Measurements from ENCODE around the gene DNAH1.

The DNAH1 gene

DNA sequence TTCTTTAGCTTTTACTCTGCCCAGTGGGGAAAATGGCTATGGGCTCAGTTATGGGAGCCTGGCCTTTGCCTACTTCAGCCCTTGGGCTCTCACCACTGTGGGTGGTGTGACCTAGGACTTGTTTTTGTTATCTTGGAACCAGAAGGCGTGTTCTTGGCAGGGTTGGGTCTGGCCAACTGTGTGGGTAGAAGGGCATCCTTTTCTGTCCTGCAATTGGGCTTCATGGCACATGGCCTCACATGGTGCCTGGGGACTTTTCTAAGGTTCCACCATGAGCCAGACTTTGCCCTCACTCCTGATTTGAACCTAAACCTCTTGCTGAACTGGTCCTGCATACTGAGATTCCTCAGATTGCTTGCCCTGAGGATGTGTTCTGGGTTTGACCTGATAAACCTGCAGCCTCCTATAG lies 26.8 kb upstream of the DNAH1 start:
- Histone ChIP-seq H3K36me3 (ENCODE audit: low read length) (no peaks in the 10 kb centered on the region), H3K4me2 (ENCODE audit: low read depth, low read length, poor library complexity, severe bottlenecking) (no peak overlapping the region), H3K9me3 (ENCODE audit: insufficient read depth, low read length) (no peaks in the 10 kb centered on the region), H3K9me2 (replicated peaks; ENCODE audit: insufficient read depth, low read length) (no peaks in the 10 kb centered on the region), H4K20me1 (ENCODE audit: low read depth, low read length) (no peaks in the 10 kb centered on the region), H3K27me3 (ENCODE audit: low read length) (no peaks in the 10 kb centered on the region), H3F3A (ENCODE audit: insufficient read depth) (0 out of 2 replicates have a peak, but pooled peaks cover 5% of the 10 kb centered on the region), H2AFZ (ENCODE audit: low read depth, low read length, severe bottlenecking) (no peak overlapping the region), H3K4me3 (ENCODE audit: insufficient read depth, low read length, poor library complexity, severe bottlenecking) (no peak overlapping the region), H3K9ac (ENCODE audit: low read length) (no peak overlapping the region; the same call in 1 of the 2 replicates), H3K79me2 (ENCODE audit: insufficient read depth, low read length) (peaks cover 4% of the 10 kb centered on the region; the same call in 1 of the 2 replicates), H3K27ac (ENCODE audit: low read depth, low read length) (no peak overlapping the region)
- TF ChIP-seq, protein P1, sequence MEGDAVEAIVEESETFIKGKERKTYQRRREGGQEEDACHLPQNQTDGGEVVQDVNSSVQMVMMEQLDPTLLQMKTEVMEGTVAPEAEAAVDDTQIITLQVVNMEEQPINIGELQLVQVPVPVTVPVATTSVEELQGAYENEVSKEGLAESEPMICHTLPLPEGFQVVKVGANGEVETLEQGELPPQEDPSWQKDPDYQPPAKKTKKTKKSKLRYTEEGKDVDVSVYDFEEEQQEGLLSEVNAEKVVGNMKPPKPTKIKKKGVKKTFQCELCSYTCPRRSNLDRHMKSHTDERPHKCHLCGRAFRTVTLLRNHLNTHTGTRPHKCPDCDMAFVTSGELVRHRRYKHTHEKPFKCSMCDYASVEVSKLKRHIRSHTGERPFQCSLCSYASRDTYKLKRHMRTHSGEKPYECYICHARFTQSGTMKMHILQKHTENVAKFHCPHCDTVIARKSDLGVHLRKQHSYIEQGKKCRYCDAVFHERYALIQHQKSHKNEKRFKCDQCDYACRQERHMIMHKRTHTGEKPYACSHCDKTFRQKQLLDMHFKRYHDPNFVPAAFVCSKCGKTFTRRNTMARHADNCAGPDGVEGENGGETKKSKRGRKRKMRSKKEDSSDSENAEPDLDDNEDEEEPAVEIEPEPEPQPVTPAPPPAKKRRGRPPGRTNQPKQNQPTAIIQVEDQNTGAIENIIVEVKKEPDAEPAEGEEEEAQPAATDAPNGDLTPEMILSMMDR (IDR thresholded peaks at IDR 0.05; ENCODE audit: insufficient read depth, low read length, poor library complexity, severe bottlenecking): no peak
- no peak for TF ChIP-seq EZH2phosphoT487 (conservative IDR thresholded peaks at IDR 0.05; ENCODE audit: low read length)

DNA sequence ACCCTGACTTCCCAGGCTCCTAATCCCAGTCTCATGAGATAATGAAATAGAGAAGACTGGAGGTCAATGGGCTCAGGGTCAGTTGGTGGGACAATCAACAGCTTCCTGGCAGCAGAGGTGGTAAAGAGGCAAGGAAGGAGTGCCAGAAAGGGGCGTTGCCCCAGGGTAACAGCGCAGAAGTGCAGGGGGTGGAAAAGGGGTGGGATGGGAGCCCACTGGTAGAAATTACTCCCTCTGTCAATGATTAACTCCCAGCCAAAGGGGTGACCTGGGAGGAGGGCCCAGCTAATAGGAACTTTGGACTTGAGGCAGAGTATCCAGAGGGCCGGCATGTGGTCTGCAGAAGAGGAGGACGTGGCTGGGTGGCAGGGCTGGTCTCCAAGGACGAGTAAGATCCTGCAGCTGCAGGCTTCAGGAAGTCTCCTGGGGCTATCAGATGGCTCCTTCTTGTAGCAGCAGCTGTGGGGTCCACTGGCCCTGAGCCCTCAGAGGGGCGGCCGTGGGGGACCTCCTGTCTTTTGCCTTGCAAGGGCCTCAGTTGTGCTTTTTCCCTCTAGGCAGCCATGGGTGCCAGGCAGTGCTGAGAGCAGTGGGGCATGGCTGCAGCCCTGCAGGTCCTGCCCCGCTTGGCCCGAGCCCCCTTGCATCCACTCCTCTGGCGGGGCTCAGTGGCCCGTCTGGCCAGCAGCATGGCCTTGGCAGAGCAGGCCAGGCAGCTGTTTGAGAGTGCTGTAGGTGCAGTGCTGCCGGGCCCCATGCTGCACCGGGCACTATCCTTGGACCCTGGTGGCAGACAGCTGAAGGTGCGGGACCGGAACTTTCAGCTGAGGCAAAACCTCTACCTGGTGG lies 26.1 kb upstream of the DNAH1 start:
- H3K36me3 ChIP-seq (ENCODE audit: low read length): no peaks in the 10 kb centered on the region
- no peak overlapping the region for H3K27ac ChIP-seq (ENCODE audit: low read depth, low read length)
- no peak overlapping the region for H3K4me2 ChIP-seq (ENCODE audit: low read depth, low read length, poor library complexity, severe bottlenecking)
- H3K27me3 ChIP-seq (ENCODE audit: low read length): no peaks in the 10 kb centered on the region
- H3K79me2 ChIP-seq (ENCODE audit: insufficient read depth, low read length): peaks cover 4% of the 10 kb centered on the region; the same call in 1 of the 2 replicates
- H3K9me2 ChIP-seq (replicated peaks; ENCODE audit: insufficient read depth, low read length): no peaks in the 10 kb centered on the region
- 0 out of 2 replicates have a peak, but pooled peaks cover 5% of the 10 kb centered on the region for H3F3A ChIP-seq (ENCODE audit: insufficient read depth)
- no peak overlapping the region for H3K4me3 ChIP-seq (ENCODE audit: insufficient read depth, low read length, poor library complexity, severe bottlenecking)
- H4K20me1 ChIP-seq (ENCODE audit: low read depth, low read length): no peaks in the 10 kb centered on the region
- TF ChIP-seq, protein P1 (IDR thresholded peaks at IDR 0.05; ENCODE audit: insufficient read depth, low read length, poor library complexity, severe bottlenecking): no peak
- TF ChIP-seq EZH2phosphoT487 (conservative IDR thresholded peaks at IDR 0.05; ENCODE audit: low read length): no peak
- H3K9ac ChIP-seq (ENCODE audit: low read length): no peak overlapping the region; the same call in 1 of the 2 replicates
- H2AFZ ChIP-seq (ENCODE audit: low read depth, low read length, severe bottlenecking): no peak overlapping the region
- H3K9me3 ChIP-seq (ENCODE audit: insufficient read depth, low read length): no peaks in the 10 kb centered on the region

DNA sequence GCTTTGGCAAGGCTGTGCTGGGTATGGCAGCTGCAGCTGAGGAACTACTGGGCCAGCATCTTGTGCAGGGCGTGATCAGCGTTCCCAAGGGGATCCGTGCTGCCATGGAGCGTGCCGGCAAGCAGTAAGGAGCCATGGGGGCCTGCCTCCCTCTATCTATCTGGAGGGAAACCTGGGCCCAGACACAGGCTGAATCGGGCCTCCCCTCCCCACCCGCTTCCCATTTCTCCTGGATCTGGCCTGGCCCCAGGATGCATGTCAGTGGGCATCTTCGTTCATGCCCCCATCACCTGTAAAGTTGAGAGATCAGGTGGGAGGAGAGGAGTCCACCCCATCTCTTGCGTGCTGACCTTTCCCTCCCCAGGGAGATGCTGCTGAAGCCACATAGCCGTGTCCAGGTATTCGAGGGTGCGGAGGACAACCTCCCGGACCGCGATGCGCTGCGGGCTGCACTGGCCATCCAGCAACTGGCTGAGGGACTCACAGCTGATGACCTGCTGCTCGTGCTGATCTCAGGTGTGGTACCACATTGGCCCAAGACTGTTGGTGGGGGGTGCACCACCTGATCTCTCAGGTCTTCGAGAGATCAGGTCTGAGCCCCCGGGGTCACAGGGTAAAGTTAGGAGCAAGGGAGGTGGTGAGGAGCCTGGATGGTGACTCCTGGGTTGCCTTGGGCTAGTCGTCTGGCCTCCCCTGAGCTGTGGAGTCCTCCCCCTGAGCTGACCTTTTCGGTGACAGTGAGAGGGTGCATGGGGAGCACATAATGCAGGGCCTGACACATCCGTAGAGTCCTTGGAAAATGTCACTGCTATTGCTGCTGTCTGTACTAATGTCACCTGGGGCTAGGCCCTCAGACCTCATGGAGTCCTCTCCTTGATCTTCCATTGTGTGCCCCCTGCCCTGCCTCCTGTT lies 25.3 kb upstream of the DNAH1 start:
- Histone ChIP-seq H3K79me2 (ENCODE audit: insufficient read depth, low read length) (peaks cover 4% of the 10 kb centered on the region; the same call in 1 of the 2 replicates), H4K20me1 (ENCODE audit: low read depth, low read length) (no peaks in the 10 kb centered on the region), H3K9me3 (ENCODE audit: insufficient read depth, low read length) (no peaks in the 10 kb centered on the region), H3K36me3 (ENCODE audit: low read length) (no peaks in the 10 kb centered on the region), H3K9ac (ENCODE audit: low read length) (no peak overlapping the region), H3K27ac (ENCODE audit: low read depth, low read length) (no peak overlapping the region), H3K4me2 (ENCODE audit: low read depth, low read length, poor library complexity, severe bottlenecking) (no peak overlapping the region), H3K9me2 (replicated peaks; ENCODE audit: insufficient read depth, low read length) (no peaks in the 10 kb centered on the region), H2AFZ (ENCODE audit: low read depth, low read length, severe bottlenecking) (no peak overlapping the region), H3K27me3 (ENCODE audit: low read length) (no peaks in the 10 kb centered on the region), H3K4me3 (ENCODE audit: insufficient read depth, low read length, poor library complexity, severe bottlenecking) (no peak overlapping the region), H3F3A (ENCODE audit: insufficient read depth) (0 out of 2 replicates have a peak, but pooled peaks cover 5% of the 10 kb centered on the region)
- TF ChIP-seq, protein P1 (IDR thresholded peaks at IDR 0.05; ENCODE audit: insufficient read depth, low read length, poor library complexity, severe bottlenecking): no peak
- no peak for TF ChIP-seq EZH2phosphoT487 (conservative IDR thresholded peaks at IDR 0.05; ENCODE audit: low read length)

All from SU-DHL-6 (cell line).